Esophagus muscularis mucosa (tissue), 4 donors: ENCODE measurements around the gene HPS3.

ENCODE experiments used
- EP300 ChIP-seq: sonication (generic); formaldehyde crosslinking; IDR thresholded peaks from one replicate; pipeline ENCODE4 v1.6.1; 2017; ENCODE audit warnings: antibody characterized with exemption
- POLR2A ChIP-seq: fragments of 450-650 bp; IDR thresholded peaks from one replicate; pipeline ENCODE4 v1.6.1; 2017; ENCODE audit warnings: antibody characterized with exemption, moderate library complexity, mild to moderate bottlenecking, low read depth
- POLR2AphosphoS5 ChIP-seq, 2 donors: sonication (generic); formaldehyde crosslinking; IDR thresholded peaks; one replicate each; pipeline ENCODE4 v1.6.1; 2017; ENCODE audit warnings: antibody characterized with exemption in 2 of 2
- TF ChIP-seq, protein P1 (sequence below), 3 experiments: fragments of 200-600 bp in 2 of 3; fragments of 450-650 bp in 1 of 3; sonication (generic) in 2 of 3; IDR thresholded peaks; one replicate each; pipeline ENCODE4 v1.5.1; 2017 to 2019; ENCODE audit warnings: antibody characterized with exemption in 3 of 3, mild to moderate bottlenecking in 2 of 3, moderate library complexity in 1 of 3

DNA sequence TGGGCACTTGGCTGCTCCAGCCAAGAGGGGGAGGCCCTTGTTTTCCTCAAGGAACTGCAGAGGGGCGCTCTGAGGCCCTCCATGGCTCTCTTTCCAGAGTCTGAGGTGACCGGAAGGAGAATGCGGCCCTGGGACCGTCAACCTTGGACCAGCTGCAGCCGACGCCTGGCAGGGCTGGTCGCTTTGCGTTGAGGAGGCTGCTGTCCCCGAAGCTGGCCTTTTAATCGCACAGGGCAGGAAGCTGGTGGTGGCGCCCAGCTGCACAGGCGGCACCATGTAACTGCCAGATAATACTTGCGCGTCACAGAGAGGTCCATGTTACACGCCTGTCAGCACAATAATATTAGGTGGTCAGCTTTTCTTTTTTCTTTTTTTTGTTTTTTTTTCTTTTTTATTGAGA lies 42.2 kb upstream of the HPS3 start:
- TF ChIP-seq POLR2A (no peak), POLR2AphosphoS5 (IDR thresholded peaks at IDR 0.05) (no peak), EP300 (no peak)
- TF ChIP-seq, protein P1, sequence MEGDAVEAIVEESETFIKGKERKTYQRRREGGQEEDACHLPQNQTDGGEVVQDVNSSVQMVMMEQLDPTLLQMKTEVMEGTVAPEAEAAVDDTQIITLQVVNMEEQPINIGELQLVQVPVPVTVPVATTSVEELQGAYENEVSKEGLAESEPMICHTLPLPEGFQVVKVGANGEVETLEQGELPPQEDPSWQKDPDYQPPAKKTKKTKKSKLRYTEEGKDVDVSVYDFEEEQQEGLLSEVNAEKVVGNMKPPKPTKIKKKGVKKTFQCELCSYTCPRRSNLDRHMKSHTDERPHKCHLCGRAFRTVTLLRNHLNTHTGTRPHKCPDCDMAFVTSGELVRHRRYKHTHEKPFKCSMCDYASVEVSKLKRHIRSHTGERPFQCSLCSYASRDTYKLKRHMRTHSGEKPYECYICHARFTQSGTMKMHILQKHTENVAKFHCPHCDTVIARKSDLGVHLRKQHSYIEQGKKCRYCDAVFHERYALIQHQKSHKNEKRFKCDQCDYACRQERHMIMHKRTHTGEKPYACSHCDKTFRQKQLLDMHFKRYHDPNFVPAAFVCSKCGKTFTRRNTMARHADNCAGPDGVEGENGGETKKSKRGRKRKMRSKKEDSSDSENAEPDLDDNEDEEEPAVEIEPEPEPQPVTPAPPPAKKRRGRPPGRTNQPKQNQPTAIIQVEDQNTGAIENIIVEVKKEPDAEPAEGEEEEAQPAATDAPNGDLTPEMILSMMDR (IDR thresholded peaks at IDR 0.05) = no peak
